Melanocyte of skin (primary cell): ENCODE data around the gene FEZF1. TPM values are rescaled to one million over a fixed set of nuclear protein-coding genes. Genes with fewer than 3 reads are reported as not detected.

Source experiments
- total RNA-seq, 2 donors: library from RNA; depleted of rRNA; stranded (reverse); fragments of >200 nt; gene quantifications; 2 replicates each; pipeline ENCODE4 v1.2.3, GENCODE V29; 2012

Gene FEZF1
- total RNA-seq: not detected

DNA sequence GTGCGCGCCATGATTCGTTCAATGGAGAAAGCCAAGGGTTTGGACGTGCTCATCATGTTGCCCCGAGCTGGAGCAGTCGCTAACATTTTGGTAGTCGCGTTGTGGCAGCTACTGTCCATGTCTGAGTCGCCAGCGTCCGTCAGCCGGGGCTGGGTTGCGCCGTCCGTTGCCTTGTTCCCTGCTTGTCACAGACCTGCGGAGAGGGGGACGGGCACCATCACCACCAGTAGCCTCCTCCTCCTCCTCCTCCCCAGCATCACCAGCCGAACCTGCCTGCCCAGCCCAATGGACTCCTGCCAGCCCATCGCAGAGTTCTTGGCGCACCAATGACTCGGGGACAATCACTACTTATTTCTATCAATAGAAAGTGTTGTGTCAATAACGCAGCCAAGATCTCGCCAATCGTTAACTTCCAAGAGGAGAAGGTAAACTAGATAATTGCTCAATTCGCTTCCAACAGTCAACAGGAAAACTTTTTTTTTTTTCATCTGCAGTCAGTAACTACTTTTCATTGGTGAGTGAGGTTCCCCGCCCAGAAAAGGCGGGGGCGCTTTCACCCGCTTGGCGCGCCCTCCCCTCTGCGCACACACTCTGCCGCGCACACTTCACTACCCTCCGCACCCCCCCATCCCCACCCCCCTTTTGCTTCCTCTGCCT is at the start of gene FEZF1:
TSS of gene FEZF1 (minus strand) at position 432 of the 657 bp plus-strand sequence. CDS start at position 119, 313 bp downstream.

Other genes with a start within 250 kb of the FEZF1 start
- gene AASS, start 160.5 kb downstream of the FEZF1 start, total RNA-seq: 10 to 100 TPM; 27.2 to 27.6 TPM